HG03139 (cell line): ENCODE results near the gene DENND1C.
"Not testable (repeated sequence)": the region's sequence is repeated elsewhere in the genome, so short reads cannot be mapped to it uniquely, and the experiment has no call there.

ENCODE experiments used
- ATAC-seq: cut with Tn5 transposase; IDR thresholded peaks from one replicate; pipeline ENCODE4 v1.9.1; 2021; ENCODE audit not compliant: unreplicated experiment

Gene DENND1C

GRCh38 chr19:6509118-6509971 is 27.8 kb upstream of the DENND1C start:
- no peak for ATAC-seq

- not testable (repeated sequence) for ATAC-seq
Observed at GRCh38 chr19:6508028-6508771, 26.6 kb upstream of the DENND1C start.

- ATAC-seq: no peak
Observed at GRCh38 chr19:6503407-6504201, 22.0 kb upstream of the DENND1C start.

DNA sequence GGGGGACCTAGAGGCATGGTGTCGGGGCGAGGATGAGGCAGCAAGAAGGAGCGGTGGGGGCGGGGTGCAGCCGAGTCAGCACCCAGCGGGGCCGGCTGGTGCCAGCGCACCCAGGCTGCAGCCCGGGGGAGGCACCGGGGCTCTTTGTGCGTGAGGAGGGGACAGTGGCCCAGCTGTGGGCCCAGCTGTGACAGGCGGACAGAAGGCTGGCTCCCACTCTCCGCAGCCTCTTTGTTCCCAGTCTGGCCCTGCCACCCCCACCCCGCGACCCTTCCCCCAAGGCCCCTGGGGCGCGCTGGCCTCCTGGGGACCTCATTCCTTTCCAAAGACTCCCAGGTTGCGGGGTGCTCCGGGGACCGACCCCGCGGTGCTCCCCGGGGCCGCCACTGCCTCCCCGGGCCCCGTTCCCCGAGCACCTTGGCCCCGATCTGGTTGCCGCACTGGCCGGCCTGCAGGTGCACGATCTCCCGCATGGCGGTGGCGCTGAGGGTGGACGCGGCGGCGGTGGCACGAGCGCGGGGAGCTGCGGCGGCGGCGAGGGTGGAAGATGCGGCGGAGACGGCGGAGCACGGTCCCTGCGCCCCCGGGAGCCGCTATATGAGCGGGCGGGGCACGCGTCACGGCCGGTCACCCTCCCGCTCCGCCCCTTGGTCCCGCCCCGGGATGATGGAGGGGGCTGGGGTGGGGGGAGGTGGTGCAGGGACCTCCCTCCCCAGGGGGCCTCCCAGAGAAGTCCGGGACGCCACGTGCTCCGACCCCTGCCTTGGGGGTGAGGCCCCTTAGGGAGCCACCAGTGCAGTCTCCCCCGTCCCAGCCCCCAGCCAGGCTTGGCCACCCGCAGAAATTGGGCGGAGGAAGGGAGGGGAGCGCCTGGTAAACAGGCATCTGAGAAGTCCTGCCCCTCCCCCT is 20.4 kb upstream of the DENND1C start, which contains the start of gene TUBB4A:
TUBB4A (minus strand) TSS at position 570 of the 909 bp plus-strand sequence; CDS start at position 473, 97 bp downstream.
- ATAC-seq: no peak

- ATAC-seq: no peak
Observed at GRCh38 chr19:6500837-6501739, 19.5 kb upstream of the DENND1C start.

DNA sequence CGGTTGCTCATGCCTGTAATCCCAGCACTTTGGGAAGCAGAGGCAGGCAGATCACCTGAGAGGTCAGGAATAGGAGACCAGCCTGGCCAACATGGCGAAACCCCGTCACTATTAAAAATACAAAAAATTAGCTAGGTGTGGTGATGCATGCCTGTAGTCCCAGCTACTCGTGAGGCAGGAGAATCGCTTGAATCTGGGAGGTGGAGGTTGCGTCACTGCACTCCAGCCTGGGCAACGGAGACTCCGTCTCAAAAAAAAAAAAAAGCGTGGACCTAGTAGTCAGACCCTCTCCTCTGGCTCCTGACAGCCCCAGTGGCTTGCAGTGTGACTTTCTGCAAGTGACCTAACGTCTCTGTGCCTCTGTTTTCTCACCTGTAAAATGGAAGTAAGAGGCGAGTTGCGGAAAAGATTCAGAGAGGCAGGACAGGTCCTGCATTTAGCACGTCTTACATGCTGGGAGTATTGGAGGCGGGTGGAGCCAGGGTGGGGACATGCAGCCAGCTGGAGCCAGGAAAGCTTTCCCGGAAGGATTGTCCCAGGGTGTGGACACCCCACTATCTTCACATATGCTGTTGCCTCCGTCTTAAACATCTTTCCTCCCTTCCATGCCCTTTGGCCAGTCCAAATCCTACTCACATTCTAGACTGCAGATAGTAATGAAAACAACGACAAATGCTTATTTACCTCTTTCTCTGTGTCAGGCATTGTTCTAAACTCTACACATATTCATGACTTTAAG is 17.6 kb upstream of the DENND1C start:
- ATAC-seq: no peak

DNA sequence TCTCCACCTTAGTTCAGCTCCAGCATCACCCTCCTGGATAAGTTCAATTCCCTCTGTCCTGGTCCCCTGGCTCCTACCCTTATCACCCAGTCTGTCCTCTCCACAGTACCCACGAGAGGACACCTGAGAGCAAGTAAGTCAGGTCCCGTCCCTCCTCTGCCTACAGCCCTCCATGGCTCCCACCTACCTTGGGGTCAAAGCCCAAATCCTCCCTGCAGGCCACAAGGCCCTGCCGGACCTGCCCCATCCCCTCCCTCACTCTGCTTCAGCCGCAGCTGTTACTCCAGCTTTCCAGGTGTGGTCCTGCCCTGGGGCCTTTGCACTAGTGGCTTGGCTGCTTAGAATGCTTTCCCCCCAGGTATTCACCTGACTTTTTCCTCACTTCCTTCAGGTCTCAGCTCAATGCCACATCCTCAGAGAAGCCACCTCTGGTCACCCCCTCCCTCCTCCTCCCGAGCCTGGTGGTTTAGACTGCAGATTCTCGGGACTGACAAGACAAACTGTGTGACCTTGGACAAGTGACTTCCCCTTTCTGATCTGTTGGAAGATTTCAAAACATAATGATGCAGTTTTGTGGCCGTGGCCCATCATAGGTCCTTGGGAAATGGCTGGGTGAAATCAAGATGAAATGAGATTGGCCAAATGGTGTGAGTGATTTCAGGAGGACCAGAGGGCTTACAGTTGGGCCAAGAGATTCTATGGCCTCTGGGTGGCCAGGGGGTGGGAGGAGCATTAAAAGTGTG is 16.9 kb upstream of the DENND1C start:
- ATAC-seq: no peak

DNA sequence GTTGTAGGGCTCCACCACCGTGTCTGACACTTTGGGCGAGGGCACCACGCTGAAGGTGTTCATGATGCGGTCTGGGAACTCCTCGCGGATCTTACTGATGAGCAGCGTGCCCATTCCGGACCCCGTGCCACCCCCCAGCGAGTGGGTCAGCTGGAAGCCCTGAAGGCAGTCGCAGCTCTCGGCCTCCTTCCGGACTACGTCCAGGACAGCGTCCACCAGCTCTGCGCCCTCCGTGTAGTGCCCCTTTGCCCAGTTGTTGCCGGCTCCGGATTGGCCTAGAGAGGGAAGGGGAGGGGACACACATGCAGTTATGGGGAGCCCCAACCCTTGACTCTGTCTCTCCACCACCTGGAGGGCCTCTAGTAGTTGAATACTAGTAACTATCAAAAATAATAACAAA is 14.4 kb upstream of the DENND1C start:
- no peak for ATAC-seq

- no peak for ATAC-seq
Observed at GRCh38 chr19:6494438-6495036, 12.9 kb upstream of the DENND1C start.

DNA sequence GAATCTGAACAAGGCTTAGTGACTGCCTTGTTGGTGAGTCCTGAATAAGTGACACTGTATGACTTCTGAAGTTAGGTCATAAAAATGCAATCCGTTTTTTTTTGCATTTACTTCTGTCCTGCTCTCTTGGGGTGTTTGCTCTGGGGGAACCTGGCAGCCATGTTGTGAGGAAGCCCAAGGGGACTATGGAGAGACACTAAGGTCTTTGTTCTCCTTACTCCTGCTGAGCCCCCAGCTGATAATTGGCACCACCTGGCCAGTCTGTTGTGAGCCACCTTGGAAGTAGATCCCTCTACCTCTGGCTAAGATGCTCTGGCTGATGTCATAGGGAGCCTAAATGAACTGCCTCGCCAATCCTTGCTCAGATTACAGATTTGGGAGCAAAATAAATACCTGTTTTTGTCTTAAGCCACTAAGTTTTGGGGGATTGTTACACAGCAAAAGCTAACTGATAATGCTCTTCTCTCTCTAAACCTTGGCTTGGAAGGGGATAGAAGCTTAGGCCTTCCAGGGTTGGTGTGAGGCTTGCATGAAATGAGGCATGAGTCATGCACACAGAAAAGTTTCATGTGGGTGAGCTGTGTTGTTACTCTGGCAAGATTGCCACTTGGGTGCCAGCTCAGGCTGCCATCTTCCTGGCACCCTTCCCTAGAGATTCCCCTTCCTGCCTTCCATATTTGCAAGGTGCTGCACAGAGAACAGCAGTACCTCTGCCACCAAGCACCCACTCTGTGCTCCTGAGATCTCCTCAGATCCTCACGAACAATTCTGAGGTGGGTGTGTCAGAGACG is 10.4 kb upstream of the DENND1C start:
- ATAC-seq: no peak

DNA sequence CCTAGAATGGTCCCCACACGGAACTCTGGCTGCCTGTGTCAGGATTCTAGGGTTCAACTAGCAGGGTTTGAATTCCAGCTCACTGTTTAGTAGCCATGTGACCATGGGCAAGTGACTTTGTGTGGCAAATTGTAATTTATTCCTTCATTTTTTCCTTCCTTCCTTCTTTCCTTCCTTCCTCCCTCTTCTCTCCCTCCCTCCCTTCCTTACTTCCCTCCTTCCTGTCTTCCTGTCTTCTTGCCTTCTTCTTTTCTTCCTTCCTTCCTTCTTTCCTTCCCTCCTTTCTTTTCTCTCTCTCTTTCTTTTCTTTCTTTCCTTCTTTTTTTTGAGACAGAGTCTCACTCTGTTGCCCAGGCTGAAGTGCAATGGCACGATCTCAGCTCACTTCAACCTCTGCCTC is 8.5 kb upstream of the DENND1C start:
- no peak for ATAC-seq

GRCh38 chr19:6489278-6490061 is 7.9 kb upstream of the DENND1C start:
- ATAC-seq: no peak

GRCh38 chr19:6484831-6485230 is 3.2 kb upstream of the DENND1C start:
- no peak for ATAC-seq

DNA sequence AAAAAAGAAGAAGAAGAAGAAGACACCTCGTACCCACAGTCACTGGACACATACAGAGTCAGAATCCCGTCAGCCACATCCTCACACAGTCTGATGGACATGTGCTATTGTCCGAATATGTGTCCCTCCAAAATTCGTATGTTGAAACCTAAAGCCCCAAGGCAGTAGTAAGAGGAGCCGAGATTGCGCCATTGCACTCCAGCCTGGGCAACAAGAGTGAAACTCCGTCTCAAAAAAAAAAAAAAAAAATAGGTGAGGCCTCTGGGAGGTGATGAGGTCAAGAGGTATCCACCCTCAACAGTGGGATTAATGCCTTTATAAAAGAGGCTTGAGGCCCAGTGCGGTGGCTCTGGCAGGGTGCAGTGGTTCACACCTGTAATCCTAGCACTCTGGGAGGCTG is 2.6 kb upstream of the DENND1C start:
- ATAC-seq: no peak

GRCh38 chr19:6483235-6483634 is 1.6 kb upstream of the DENND1C start:
- no peak for ATAC-seq

GRCh38 chr19:6482343-6482686 is 728 bp upstream of the DENND1C start:
- no peak for ATAC-seq
